Middle frontal gyrus (tissue), 1 donor: Measurements from ENCODE around the gene BTBD9.

Experiments used
- DNase-seq: peaks from one replicate; pipeline ENCODE4 v3.0.0-alpha.2; 2015; ENCODE audit warnings: low spot score; ENCODE audit errors: extremely low spot score

The BTBD9 gene

GRCh38 chr6:38555606-38556005, 84.1 kb downstream of the BTBD9 start:
- no peak for DNase-seq

GRCh38 chr6:38554700-38555413, 84.9 kb downstream of the BTBD9 start:
- DNase-seq, result no peak

- DNase-seq, result no peak
These were observed 85.7 kb downstream of the BTBD9 start for GRCh38 chr6:38554014-38554413.

- DNase-seq, result no peak
These were observed 87.6 kb downstream of the BTBD9 start for GRCh38 chr6:38552121-38552520.

- DNase-seq, result no peak
These were observed 89.9 kb downstream of the BTBD9 start for GRCh38 chr6:38549795-38550194.

- DNase-seq, result no peak
These were observed 90.5 kb downstream of the BTBD9 start for GRCh38 chr6:38549180-38549579.

- DNase-seq, result no peak
These were observed 96.7 kb downstream of the BTBD9 start for GRCh38 chr6:38543022-38543421.

GRCh38 chr6:38542031-38542430, 97.7 kb downstream of the BTBD9 start:
- no peak for DNase-seq

GRCh38 chr6:38533064-38533463, 106.7 kb downstream of the BTBD9 start:
- no peak for DNase-seq

- no peak for DNase-seq
These were observed 108.6 kb downstream of the BTBD9 start for GRCh38 chr6:38531134-38531533.

- no peak for DNase-seq
These were observed 111.3 kb downstream of the BTBD9 start for GRCh38 chr6:38528196-38528965.

GRCh38 chr6:38527371-38527770, 112.4 kb downstream of the BTBD9 start:
- DNase-seq, result no peak

- no peak for DNase-seq
These were observed 113.8 kb downstream of the BTBD9 start for GRCh38 chr6:38525888-38526287.

GRCh38 chr6:38524436-38525145, 115.1 kb downstream of the BTBD9 start:
- DNase-seq, result no peak

GRCh38 chr6:38522322-38522721, 117.4 kb downstream of the BTBD9 start:
- DNase-seq, result no peak

GRCh38 chr6:38518511-38519304, 121.0 kb downstream of the BTBD9 start:
- DNase-seq, result no peak

GRCh38 chr6:38517005-38517404, 122.7 kb downstream of the BTBD9 start:
- DNase-seq, result no peak

- no peak for DNase-seq
These were observed 125.3 kb downstream of the BTBD9 start for GRCh38 chr6:38514399-38514798.

GRCh38 chr6:38512211-38512610, 127.5 kb downstream of the BTBD9 start:
- no peak for DNase-seq

- DNase-seq, result no peak
These were observed 129.5 kb downstream of the BTBD9 start for GRCh38 chr6:38510205-38510604.

GRCh38 chr6:38509713-38510112, 130.0 kb downstream of the BTBD9 start:
- DNase-seq, result no peak
